H1 (cell line): ENCODE results near the gene GADL1. TPM values are rescaled to one million over a fixed set of nuclear protein-coding genes. Genes with fewer than 3 reads are reported as not detected.

Experiments
- CTCF ChIA-PET: fragments of 300-600 bp; sonication (Branson Sonifier 250); formaldehyde crosslinking; loops from one replicate; lab custom pipeline; 2021; ENCODE audit not compliant: partially characterized antibody; lab: Charles Lee
- POLR2A ChIA-PET: fragments of 300-600 bp; sonication (Branson Sonifier 250); formaldehyde crosslinking; loops from one replicate; lab custom pipeline; 2021; ENCODE audit warnings: inconsistent platforms; ENCODE audit not compliant: partially characterized antibody; lab: Charles Lee
- DNase-seq, 2 experiments: peaks; one replicate each; pipeline versions ENCODE4 v3.0.0 to v3.0.0-alpha.2; 2010 to 2022; ENCODE audit warnings: low spot score in 2 of 2, low read depth in 1 of 2, mixed read lengths in 1 of 2
- FAIRE-seq: peaks from 2 replicates; lab custom pipeline; 2011; peaks lifted over from hg19 to GRCh38; lab: Jason Lieb, UNC
- H2AFZ ChIP-seq: 2 replicates; pipeline ENCODE4 v1.8.1; 2012; ENCODE audit warnings: low read length, inconsistent platforms
- H2AK5ac ChIP-seq: 2 replicates; pipeline ENCODE4 v1.6.1; 2013; ENCODE audit warnings: low read depth, low read length
- H2BK120ac ChIP-seq: replicated peaks from 2 replicates; pipeline ENCODE3; 2013; ENCODE audit warnings: low read depth, low read length, inconsistent platforms
- H2BK12ac ChIP-seq: 2 replicates; pipeline ENCODE4 v1.6.1; 2013; ENCODE audit warnings: low read depth, low read length
- H2BK15ac ChIP-seq: 2 replicates; pipeline ENCODE4 v1.6.1; 2013; ENCODE audit warnings: low read length
- H2BK20ac ChIP-seq: 2 replicates; pipeline ENCODE4 v1.6.1; 2013; ENCODE audit warnings: low read length
- H2BK5ac ChIP-seq: 2 replicates; pipeline ENCODE4 v1.6.1; 2013; ENCODE audit warnings: low read depth, low read length
- H3K14ac ChIP-seq: 2 replicates; pipeline ENCODE4 v1.6.1; 2013; ENCODE audit warnings: inconsistent platforms; ENCODE audit not compliant: insufficient read length
- H3K18ac ChIP-seq: 2 replicates; pipeline ENCODE4 v1.6.1; 2013; ENCODE audit warnings: low read length; ENCODE audit errors: extremely low read depth
- H3K23ac ChIP-seq: 2 replicates; pipeline ENCODE4 v1.6.1; 2013; ENCODE audit warnings: inconsistent platforms; ENCODE audit not compliant: insufficient read length
- H3K23me2 ChIP-seq: 2 replicates; pipeline ENCODE4 v1.6.1; 2013; ENCODE audit warnings: low read depth, low read length
- H3K27ac ChIP-seq: 2 replicates; pipeline ENCODE4 v1.6.1; 2011; ENCODE audit warnings: low read depth, low read length, inconsistent platforms
- H3K27me3 ChIP-seq, 4 experiments: replicated peaks in 1 of 4; 1 replicate in 1 of 4; 2 replicates in 3 of 4; pipeline versions ENCODE4 v1.6.1 to v1.8.1; 2011 to 2013; ENCODE audit warnings: low read length in 3 of 4, mild to moderate bottlenecking in 3 of 4, inconsistent platforms in 2 of 4, mixed read lengths in 2 of 4, moderate library complexity in 1 of 4; ENCODE audit not compliant: control insufficient read depth in 3 of 4, insufficient read depth in 3 of 4; ENCODE audit errors: extremely low read depth in 1 of 4
- H3K36me3 ChIP-seq, 4 experiments: 2 replicates each; pipeline versions ENCODE4 v1.6.1 to v1.8.1; 2011 to 2013; ENCODE audit warnings: mild to moderate bottlenecking in 4 of 4, low read length in 3 of 4, moderate library complexity in 2 of 4, control low read depth in 1 of 4, inconsistent platforms in 1 of 4; ENCODE audit not compliant: insufficient read depth in 4 of 4, control insufficient read depth in 2 of 4
- H3K4ac ChIP-seq: replicated peaks from 2 replicates; pipeline ENCODE3; 2013; ENCODE audit warnings: low read length, low read depth, mixed read lengths, inconsistent platforms; ENCODE audit not compliant: insufficient read length
- H3K4me1 ChIP-seq, 4 experiments: replicated peaks in 1 of 4; 1 replicate in 1 of 4; 2 replicates in 3 of 4; pipeline versions ENCODE4 v1.6.1 to v1.8.1; 2011 to 2013; ENCODE audit warnings: low read length in 3 of 4, inconsistent platforms in 2 of 4, mixed read lengths in 1 of 4; ENCODE audit not compliant: insufficient read depth in 4 of 4, control insufficient read depth in 3 of 4
- H3K4me2 ChIP-seq, 2 experiments: 2 replicates each; pipeline versions ENCODE4 v1.6.1 to v1.8.1; 2011 to 2013; ENCODE audit warnings: low read depth in 2 of 2, low read length in 2 of 2, control low read depth in 1 of 2, inconsistent platforms in 1 of 2, mild to moderate bottlenecking in 1 of 2; ENCODE audit not compliant: insufficient read depth in 1 of 2
- H3K4me3 ChIP-seq, 4 experiments: fragments of 200-600, 300-600 bp in 1 of 4; sonication (generic), shearing (Covaris generic), sonication (Bioruptor Twin) in 1 of 4; 2 replicates each; pipeline versions ENCODE4 v1.5.1 to v1.8.1; 2011 to 2016; ENCODE audit warnings: low read length in 4 of 4, low read depth in 3 of 4, control low read depth in 2 of 4, inconsistent platforms in 2 of 4, mild to moderate bottlenecking in 2 of 4, mixed read lengths in 1 of 4, moderate library complexity in 1 of 4; ENCODE audit not compliant: insufficient read depth in 2 of 4; ENCODE audit errors: extremely low read depth in 1 of 4
- H3K56ac ChIP-seq: replicated peaks from 2 replicates; pipeline ENCODE3; 2013; ENCODE audit warnings: low read depth, mild to moderate bottlenecking, mixed read lengths, low read length, inconsistent platforms; ENCODE audit not compliant: insufficient read length
- H3K79me1 ChIP-seq: 2 replicates; pipeline ENCODE4 v1.6.1; 2013; ENCODE audit warnings: low read depth, low read length, control low read depth
- H3K79me2 ChIP-seq, 2 experiments: 2 replicates each; pipeline versions ENCODE4 v1.6.1 to v1.8.1; 2012 to 2013; ENCODE audit warnings: low read length in 2 of 2, mild to moderate bottlenecking in 2 of 2, inconsistent platforms in 1 of 2; ENCODE audit not compliant: insufficient read depth in 2 of 2, control insufficient read depth in 1 of 2
- H3K9ac ChIP-seq, 4 experiments: replicated peaks in 1 of 4; 1 replicate in 1 of 4; 2 replicates in 3 of 4; pipeline versions ENCODE4 v1.6.1 to v1.8.1; 2011 to 2013; ENCODE audit warnings: low read depth in 3 of 4, low read length in 3 of 4, control low read depth in 2 of 4, mild to moderate bottlenecking in 2 of 4, moderate library complexity in 2 of 4, inconsistent platforms in 1 of 4; ENCODE audit errors: extremely low read depth in 1 of 4
- H3K9me3 ChIP-seq, 2 experiments: 2 replicates each; pipeline versions ENCODE4 v1.6.1 to v1.8.1; 2012 to 2013; ENCODE audit warnings: mild to moderate bottlenecking in 2 of 2, moderate library complexity in 2 of 2, control low read depth in 1 of 2, inconsistent platforms in 1 of 2, low read depth in 1 of 2, low read length in 1 of 2, mixed read lengths in 1 of 2; ENCODE audit not compliant: insufficient read depth in 2 of 2
- H4K20me1 ChIP-seq, 2 experiments: replicated peaks in 1 of 2; 2 replicates each; pipeline versions ENCODE3 to v1.8.1; 2011 to 2013; ENCODE audit warnings: inconsistent platforms in 2 of 2, low read length in 2 of 2, mild to moderate bottlenecking in 1 of 2; ENCODE audit not compliant: insufficient read depth in 2 of 2, control insufficient read depth in 1 of 2
- H4K5ac ChIP-seq: 2 replicates; pipeline ENCODE4 v1.6.1; 2013; ENCODE audit warnings: low read length, low read depth, mixed read lengths, inconsistent platforms; ENCODE audit not compliant: insufficient read length
- H4K8ac ChIP-seq: 2 replicates; pipeline ENCODE4 v1.8.0; 2013; ENCODE audit warnings: mild to moderate bottlenecking, moderate library complexity, low read length, inconsistent platforms; ENCODE audit not compliant: insufficient read depth; ENCODE audit errors: extremely low read depth
- H4K91ac ChIP-seq: replicated peaks from 2 replicates; pipeline ENCODE3; 2013; ENCODE audit warnings: low read length, mixed read lengths, inconsistent platforms; ENCODE audit not compliant: insufficient read length
- BACH1 ChIP-seq: IDR thresholded peaks from 2 replicates; pipeline ENCODE4 v1.6.1; 2012; ENCODE audit warnings: low read length, improper control_type of control experiment
- BRCA1 ChIP-seq: IDR thresholded peaks from 2 replicates; pipeline ENCODE4 v1.6.1; 2012; ENCODE audit warnings: low read depth, low read length, improper control_type of control experiment
- CBX8 ChIP-seq: fragments of 300-800, 300-1000 bp; sonication (generic); IDR thresholded peaks from 2 replicates; pipeline ENCODE4 v1.7.1; 2016; ENCODE audit warnings: low read depth, low read length, borderline replicate concordance
- CHD1 ChIP-seq: IDR thresholded peaks from 2 replicates; pipeline ENCODE4 v1.6.1; 2012; ENCODE audit warnings: low read depth, low read length, improper control_type of control experiment
- EGR1 ChIP-seq: IDR thresholded peaks from 2 replicates; pipeline ENCODE4 v1.6.1; 2011; ENCODE audit warnings: low read depth, low read length, borderline replicate concordance
- GTF2F1 ChIP-seq: IDR thresholded peaks from 2 replicates; pipeline ENCODE4 v1.6.1; 2012; ENCODE audit warnings: low read depth, low read length, improper control_type of control experiment, borderline replicate concordance
- JUND ChIP-seq: IDR thresholded peaks from 2 replicates; pipeline ENCODE4 v1.6.1; 2011; ENCODE audit warnings: mild to moderate bottlenecking, improper control_type of control experiment, low read length
- PHF8 ChIP-seq: fragments of 200-600 bp; sonication (generic); conservative IDR thresholded peaks from 2 replicates; pipeline ENCODE4 v1.7.1; 2012; ENCODE audit warnings: low read depth, mild to moderate bottlenecking, inconsistent platforms, low read length, moderate library complexity
- POLR2A ChIP-seq, 2 experiments: IDR thresholded peaks; 1 replicate in 1 of 2; 2 replicates in 1 of 2; pipeline ENCODE4 v1.6.1; 2011; ENCODE audit warnings: low read depth in 2 of 2, low read length in 2 of 2, mild to moderate bottlenecking in 2 of 2; ENCODE audit errors: control extremely low read depth in 1 of 2
- RBBP5 ChIP-seq: IDR thresholded peaks from 2 replicates; pipeline ENCODE4 v1.7.1; 2012; ENCODE audit warnings: low read depth, mild to moderate bottlenecking, inconsistent platforms, low read length, moderate library complexity, borderline replicate concordance
- RNF2 ChIP-seq: fragments of 200-900, 300-1000 bp; sonication (generic); IDR thresholded peaks from 2 replicates; pipeline ENCODE4 v1.7.1; 2016; ENCODE audit warnings: borderline replicate concordance, low read depth, mild to moderate bottlenecking, antibody characterized with exemption, low read length; ENCODE audit not compliant: poor library complexity, severe bottlenecking; ENCODE audit errors: missing control alignments
- SP2 ChIP-seq: IDR thresholded peaks from 2 replicates; pipeline ENCODE4 v1.6.1; 2012; ENCODE audit warnings: mild to moderate bottlenecking, low read length, inconsistent platforms
- SUZ12 ChIP-seq: fragments of 200-600 bp; sonication (generic); IDR thresholded peaks from 2 replicates; pipeline ENCODE4 v1.6.1; 2012; ENCODE audit warnings: mild to moderate bottlenecking, inconsistent platforms, low read length, moderate library complexity, mixed read lengths
- TBP ChIP-seq: IDR thresholded peaks from 2 replicates; pipeline ENCODE4 v1.6.1; 2011; ENCODE audit warnings: low read depth, low read length, improper control_type of control experiment
- WGBS, 2 experiments: shearing (Covaris generic) in 1 of 2; methylation state at CpG; one replicate each; pipeline versions ENCODE4 v1.1.6 to v1.1.7; 2013 to 2015; ENCODE audit warnings: low lambda C conversion rate in 2 of 2, mixed read lengths in 2 of 2, inconsistent platforms in 1 of 2, low coverage in 1 of 2, missing lambda C conversion rate in 1 of 2; ENCODE audit not compliant: insufficient replicate concordance in 2 of 2, insufficient coverage in 1 of 2, insufficient read length in 1 of 2; ENCODE audit errors: extremely low coverage in 1 of 2, missing lambda C conversion rate in 1 of 2; 5-methylcytosine and 5-hydroxymethylcytosine counted together
- polyA plus RNA-seq, 7 experiments: library from polyadenylated mRNA; depleted of rRNA in 3 of 7; stranded (reverse) in 5 of 7; unstranded in 2 of 7; fragments of >200 nt in 5 of 7; fragments of 200-250 nt in 2 of 7; gene quantifications; 1 replicate in 5 of 7; 2 replicates in 1 of 7; 4 replicates in 1 of 7; pipeline versions ENCODE4 v1.2.1 to v1.2.3, GENCODE V29; 2011 to 2013; ENCODE audit warnings: missing spikeins in 2 of 7, mixed read lengths in 2 of 7
- total RNA-seq: library from RNA; stranded (reverse); fragmentation: NEBNext Ultra II Directional; extraction: Animal tissue kit (Norgen Biotek cat#: 25700); gene quantifications from 2 replicates; pipeline ENCODE4 v1.2.1, GENCODE V29; 2021

GADL1 gene
- total and polyA plus RNA-seq, 2 of the 8 experiments (the other 6 are each of a cell fraction or from before 2014, with no cell fraction given) = 0.03 to 0.30 TPM

- Histone ChIP-seq H3K9ac (no peak overlapping the region), H2BK15ac (no peak overlapping the region), H4K8ac (no peak overlapping the region), H2AFZ (no peak overlapping the region)
- TF ChIP-seq GTF2F1 (no peak), RNF2 (no peak), TBP (no peak), RBBP5 (no peak), CHD1 (no peak), POLR2A (IDR thresholded peaks at IDR 0.05; ENCODE audit: control extremely low read depth in 1 of 2, low read depth in 2 of 2, low read length in 2 of 2) (no peak), JUND (no peak), BACH1 (no peak), SP2 (no peak), PHF8 (no peak), SUZ12 (no peak), EGR1 (no peak), CBX8 (no peak), BRCA1 (no peak)
- TF ChIP-seq, all 59 proteins: peak for 0
- Histone ChIP-seq H2BK20ac (no peak overlapping the region), H3K14ac (no peak overlapping the region), H3K56ac (no peak overlapping the region), H4K5ac (no peak overlapping the region), H4K20me1 (no peaks in the 10 kb centered on the region), H3K18ac (no peak overlapping the region), H4K91ac (no peak overlapping the region), H3K27me3 (no peaks in the 10 kb centered on the region), H2BK5ac (no peak overlapping the region), H3K9me3 (no peaks in the 10 kb centered on the region), H2AK5ac (no peak overlapping the region), H2BK12ac (no peak overlapping the region), H3K23me2 (no peaks in the 10 kb centered on the region), H3K36me3 (peaks cover under 1 to 8% (median 3%) of the 10 kb centered on the region in 4 experiments; a peak in 5 of 8 replicates), H3K79me2 (no peaks in the 10 kb centered on the region; a peak in 1 of 4 replicates), H3K4ac (no peak overlapping the region), H3K27ac (no peak overlapping the region), H3K4me2 (no peak overlapping the region), H3K4me1 (peaks cover 0 to 7% (median 5%) of the 10 kb centered on the region in 4 experiments; a peak in 4 of 7 replicates), H3K23ac (no peak overlapping the region), H3K79me1 (no peaks in the 10 kb centered on the region), H3K4me3 (no peak overlapping the region), H2BK120ac (no peak overlapping the region)
- ChIA-PET POLR2A (no interaction called here), CTCF (interaction anchor here (0.7 to 1.7 kb wide), 6 partner anchors 10 to 1423 kb away, joined by 3 to 6 read pairs (median 4); no protein-coding TSS in a partner anchor)
- DNase-seq (no peak), FAIRE-seq (no peak)
- 91% methylated on average over 3 of the region's 3 CpGs; no CpG with 5 or more reads in 1 of the 2 experiments for WGBS, 2 experiments
These were observed 210.1 kb downstream of the GADL1 start for GRCh38 chr3:30684356-30684755.
